Right hindlimb (tissue), 1 donor: ENCODE measurements around the gene CNN3.
A peak's percentile ranks its signal among the peaks of the same experiment; 100 is the strongest.

ENCODE experiments used
- DNase-seq: peaks from one replicate; pipeline ENCODE4 v3.0.0-alpha.2; 2018

The CNN3 gene

DNA sequence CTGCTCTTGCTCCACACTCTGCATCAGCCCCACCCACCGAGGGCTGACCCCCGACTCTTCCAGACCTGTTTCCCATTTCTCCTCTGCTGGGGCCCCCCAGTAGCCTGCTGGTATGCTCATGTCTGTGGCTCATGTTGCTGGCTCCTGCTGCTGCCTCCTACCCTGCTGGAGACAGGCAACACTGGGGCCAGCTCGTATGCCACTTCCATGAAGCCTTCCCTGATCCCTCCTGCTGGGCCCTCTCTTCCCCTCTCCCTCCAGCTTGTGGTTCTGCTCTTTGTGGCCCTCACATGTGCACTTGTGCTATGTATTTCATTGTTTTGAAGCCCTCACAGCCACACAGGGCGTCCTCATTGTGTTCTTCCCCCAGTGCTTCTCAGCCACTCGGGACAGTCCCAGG lies 40.5 kb downstream of the CNN3 start:
- no peak for DNase-seq

GRCh38 chr1:94884507-94884906 lies 42.4 kb downstream of the CNN3 start:
- DNase-seq: no peak

- DNase-seq: peak; percentile 84
These were observed 42.8 kb downstream of the CNN3 start for GRCh38 chr1:94884106-94884505.

DNA sequence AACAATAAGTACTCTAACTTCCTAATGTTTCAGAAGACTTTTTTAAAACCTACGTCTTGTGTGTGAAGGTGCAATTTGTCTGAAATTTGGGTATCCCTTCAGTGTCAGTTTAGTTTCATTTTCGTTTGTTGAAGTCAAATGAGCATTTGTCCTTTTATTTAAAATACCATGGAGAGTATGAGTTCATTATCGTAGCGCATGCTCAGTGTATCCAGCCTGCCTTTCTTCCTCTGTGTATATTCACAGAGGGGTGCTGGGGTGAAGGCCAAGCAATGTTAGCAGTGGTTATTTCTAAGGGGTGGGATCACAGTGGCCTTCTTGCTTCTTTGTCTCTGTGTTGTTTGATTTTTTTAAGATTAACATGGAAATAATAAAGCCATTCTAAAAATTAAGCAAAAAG lies 43.2 kb downstream of the CNN3 start:
- DNase-seq: no peak

- DNase-seq: no peak
These were observed 48.6 kb downstream of the CNN3 start for GRCh38 chr1:94878329-94878728.

- DNase-seq: no peak
These were observed 50.5 kb downstream of the CNN3 start for GRCh38 chr1:94876362-94876761.

DNA sequence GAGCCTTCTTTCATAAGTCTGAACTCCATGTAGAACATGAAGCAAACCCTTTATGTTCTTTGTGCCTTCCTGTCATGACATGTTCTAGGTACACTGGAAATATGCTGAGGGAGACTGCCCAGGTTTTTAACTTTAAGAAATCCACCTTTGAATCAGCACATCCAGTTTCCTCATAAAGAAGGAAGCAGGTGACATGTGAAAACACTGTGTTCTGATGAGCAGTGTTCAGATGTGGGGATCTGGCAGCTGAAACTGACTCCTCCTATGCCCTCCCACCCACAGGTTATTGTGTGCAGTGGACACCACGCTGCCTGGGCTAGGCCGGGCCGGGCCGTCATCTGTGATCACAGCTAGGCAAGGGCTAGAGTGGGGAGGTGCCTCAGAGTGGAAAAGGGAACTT lies 51.1 kb downstream of the CNN3 start:
- no peak for DNase-seq

DNA sequence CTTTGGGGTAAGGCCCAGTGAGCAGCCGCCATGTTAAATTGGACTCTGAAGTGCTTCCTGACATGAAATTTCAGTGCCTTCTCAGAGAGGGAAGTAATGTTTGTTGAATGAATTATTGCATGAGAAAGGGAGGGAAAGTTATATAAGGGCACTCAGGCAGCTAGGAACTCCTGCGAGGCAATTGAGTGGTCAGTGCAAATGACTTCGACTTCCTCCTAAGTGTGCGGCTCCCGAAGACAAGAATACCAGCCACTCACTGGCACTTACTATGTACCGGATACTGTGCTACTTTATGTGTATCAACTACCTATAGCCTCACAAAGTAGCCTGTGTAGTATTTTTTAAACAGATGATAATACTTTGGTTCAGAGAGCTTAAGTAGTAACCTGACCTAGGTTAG lies 52.5 kb downstream of the CNN3 start:
- DNase-seq: no peak

DNA sequence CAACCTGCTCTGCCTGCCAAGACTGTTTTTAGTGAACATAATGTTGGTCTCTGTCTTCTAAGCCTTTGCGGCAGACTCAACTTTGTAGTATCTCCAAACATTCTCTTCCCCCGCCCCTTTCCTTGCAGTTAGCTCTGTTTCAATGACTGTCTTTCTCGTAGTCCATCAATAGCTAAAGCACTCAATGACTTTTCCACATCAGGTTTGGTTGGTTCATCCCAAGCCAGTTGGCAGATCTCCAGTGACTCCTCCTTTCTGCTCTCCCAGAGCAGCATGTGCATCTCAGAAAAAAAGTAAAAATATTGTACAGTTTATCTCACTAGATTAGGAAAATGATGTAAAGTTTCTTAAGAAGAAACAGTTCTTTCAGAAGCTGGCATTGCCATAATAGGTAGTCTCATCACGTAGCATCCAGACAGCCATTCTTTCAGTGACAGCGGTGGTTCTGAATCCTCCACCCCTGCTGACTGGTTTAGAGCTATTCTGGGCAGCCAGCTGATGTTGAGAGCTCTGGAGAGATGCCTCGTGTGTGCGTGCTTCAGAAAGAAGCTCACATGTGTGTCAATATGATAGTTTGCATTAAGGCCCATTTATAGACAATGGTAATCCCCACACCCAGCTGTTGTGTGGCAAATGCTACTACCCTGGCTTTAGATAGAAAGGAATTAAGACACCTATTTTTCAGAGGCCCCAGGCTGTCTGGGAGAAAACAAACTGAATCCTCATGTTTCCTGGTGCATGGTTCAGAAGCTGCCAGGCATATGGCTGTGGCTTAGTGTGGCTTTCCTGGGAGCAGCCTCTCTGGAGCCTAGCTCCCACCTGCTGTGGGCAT lies 53.2 kb downstream of the CNN3 start:
- peak; percentile 79 for DNase-seq

GRCh38 chr1:94872771-94873495 lies 54.0 kb downstream of the CNN3 start:
- DNase-seq: no peak

DNA sequence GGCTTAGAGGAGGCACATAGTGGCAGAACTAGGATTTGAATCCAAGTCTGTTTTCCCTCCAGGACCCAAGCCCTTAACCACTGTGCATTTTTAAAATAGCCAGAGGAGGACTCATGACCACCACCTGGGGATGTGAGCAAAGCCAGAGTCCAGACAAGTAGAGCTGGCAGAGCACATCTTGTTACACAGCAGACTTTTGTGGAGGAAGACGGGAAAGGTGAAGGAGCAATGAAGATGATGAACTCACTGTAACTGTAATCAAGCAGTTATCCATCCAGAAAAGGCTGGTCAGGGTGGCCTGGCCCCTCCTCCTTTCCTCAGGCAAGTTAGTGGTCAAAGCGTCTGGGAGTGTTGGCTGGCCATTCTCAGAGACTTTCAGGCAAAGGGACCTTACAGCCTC lies 55.9 kb downstream of the CNN3 start:
- DNase-seq: no peak

DNA sequence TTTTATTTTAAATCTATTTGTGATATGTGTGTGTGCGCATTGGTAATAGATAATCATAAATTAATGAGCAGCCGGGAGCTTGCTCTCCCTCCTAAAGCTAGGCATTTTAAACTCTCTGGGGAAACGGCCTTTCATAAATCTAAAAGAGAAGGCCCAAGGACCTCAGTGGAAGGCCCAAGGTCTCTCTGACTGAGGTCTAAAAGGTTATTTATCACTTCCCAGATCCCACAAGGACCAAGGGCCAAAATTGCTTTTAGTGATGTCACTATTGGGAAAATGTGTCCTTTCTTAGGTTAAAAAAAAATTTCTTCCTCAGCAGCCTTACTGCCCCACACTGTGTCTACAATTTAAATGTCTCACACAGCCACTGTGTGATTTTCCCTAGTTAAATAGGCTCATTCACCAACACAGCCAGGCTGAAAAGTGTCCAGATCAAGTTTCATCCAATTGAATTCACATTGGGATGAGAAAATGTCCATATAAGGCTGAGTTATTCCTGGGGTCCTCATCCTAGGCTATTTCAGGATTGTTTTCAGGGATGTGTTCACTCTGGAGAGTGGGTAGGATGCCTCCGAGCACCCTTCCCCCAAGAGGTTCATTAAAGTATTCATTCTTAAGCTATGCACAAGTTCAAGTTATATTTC lies 60.6 kb downstream of the CNN3 start:
- peak; percentile 47 for DNase-seq

- DNase-seq: peak; percentile 48
These were observed 61.5 kb downstream of the CNN3 start for GRCh38 chr1:94865360-94865759.

DNA sequence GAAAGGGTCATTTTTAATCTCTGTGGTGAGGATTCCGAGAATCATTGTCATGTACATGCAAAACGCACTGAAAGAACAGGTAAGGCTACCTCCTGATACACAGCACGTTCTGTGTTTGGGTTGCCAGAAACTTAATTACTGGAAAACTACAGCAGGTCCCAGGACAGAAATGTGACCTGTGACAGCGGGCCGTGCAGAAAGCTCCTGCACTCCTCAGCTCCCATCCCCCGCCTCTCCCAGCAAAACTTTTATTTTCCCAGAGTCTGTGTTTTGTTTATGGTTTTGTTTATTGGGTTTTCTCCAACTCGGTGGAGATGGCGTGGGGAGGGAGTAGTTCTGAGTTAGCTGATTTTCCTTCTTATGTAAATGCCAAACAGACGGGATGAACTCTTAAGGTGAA lies 62.1 kb downstream of the CNN3 start:
- DNase-seq: no peak

GRCh38 chr1:94863919-94864318 lies 63.0 kb downstream of the CNN3 start:
- DNase-seq: no peak

DNA sequence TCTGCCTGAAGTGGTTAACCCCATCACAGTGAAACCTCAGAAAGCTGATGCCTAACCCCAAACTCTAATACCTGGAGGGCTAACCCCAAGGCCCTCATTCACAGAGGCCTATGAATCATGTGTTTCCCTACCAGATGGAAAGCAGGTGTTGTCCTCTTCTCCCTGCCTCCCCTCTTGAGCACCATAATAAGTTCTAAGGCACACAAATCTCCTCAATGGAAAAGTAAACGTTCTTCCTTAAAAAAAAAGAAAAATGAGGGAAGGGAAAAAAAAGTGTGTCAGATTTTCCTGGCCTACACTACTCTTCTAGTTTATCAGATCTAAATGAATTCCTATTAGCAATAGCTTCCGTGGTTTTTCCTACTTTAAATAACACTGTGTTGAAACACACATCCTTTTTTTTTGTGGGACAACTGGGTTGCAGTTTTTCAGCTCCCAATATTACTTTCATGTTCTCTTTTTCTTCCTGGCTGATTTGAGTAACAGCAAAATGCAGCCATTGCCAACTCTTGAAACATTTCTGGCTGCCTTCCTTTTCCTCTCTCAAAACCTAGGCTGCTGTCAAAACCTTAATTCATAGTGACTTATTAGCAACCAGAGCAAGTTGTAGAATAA lies 63.5 kb downstream of the CNN3 start:
- no peak for DNase-seq

DNA sequence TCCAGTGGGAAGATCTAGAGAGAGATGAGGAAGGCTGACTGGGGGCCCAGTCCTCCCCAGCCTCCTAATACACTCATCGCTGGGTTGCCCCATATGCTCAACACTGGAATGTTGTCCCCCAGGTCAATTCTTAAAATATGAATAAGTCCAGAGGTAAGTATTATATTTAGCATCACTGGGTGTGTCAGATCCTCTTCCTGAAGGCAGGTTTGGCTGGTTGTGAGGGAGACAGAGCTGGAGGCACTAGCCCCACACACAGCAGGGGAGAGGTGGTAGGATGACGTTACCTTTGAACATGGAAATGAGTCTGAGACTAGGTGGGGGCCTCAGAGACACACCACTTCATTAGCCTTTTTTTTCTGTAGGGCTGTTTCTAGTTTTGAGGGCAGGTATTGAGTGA lies 64.2 kb downstream of the CNN3 start:
- no peak for DNase-seq

DNA sequence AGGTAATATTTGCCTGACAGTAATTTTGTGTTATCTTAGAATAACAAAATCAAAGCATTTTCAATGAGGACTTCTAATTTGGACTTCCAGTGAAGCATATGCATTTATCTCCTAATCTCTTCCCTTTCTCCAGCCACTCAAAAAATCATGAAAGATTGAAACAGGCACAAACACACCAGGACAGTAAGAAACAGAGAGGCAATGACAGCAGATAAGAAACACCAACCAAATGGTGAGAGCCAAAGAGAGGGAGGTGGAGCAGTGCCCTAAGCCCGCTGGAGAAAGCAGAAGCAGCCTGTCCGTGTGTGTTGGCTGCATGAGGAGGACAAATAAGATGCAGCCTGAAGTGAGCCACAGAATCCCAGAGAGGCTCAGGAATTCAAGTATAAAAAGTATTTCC lies 67.7 kb downstream of the CNN3 start:
- no peak for DNase-seq

GRCh38 chr1:94858276-94858675 lies 68.6 kb downstream of the CNN3 start:
- no peak for DNase-seq

DNA sequence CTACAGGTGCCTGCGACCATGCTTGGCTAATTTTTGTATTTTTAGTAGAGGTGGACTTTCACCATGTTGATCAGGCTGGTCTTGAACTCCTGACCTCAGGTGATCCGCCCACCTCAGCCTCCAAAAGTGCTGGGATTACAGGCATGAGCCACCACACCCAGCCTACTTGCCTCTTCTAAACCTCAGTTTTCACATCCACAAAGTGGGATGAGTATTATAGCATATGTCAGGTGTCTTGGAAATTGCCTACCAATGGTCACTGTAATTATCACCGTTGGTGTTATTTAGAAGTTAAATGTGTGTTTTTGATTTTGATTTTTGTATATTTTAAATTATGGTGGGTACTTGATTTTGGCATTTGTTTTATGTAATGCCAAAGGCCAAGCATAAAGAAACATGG lies 70.0 kb downstream of the CNN3 start:
- DNase-seq: no peak

DNA sequence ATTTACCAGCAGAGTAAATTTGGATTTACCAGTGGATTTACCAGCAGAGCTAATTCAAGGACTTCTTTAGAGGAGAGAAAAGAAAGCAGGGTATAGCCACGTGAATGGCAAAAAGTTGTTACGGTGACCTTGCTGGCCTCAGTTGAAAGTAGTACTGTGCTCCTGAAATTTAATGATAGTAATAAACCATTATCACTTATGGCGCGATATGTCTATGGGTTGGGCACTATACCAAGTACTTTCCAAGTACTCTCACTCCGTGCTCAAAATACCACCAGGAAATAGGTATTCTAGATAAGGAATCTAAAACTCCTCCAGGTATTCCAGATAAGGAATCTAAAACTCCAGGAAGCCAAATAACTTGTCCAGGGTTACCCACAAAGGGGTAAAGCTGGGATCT lies 70.9 kb downstream of the CNN3 start:
- no peak for DNase-seq

- no peak for DNase-seq
These were observed 71.6 kb downstream of the CNN3 start for GRCh38 chr1:94855307-94855700.

- peak; percentile 93 for DNase-seq
These were observed 72.2 kb downstream of the CNN3 start for GRCh38 chr1:94854458-94855306.
